ENCODE data around the gene SPTBN4.

The SPTBN4 gene

GRCh38 chr19:40529093-40529954, 62.5 kb downstream of the SPTBN4 start:
- Histone ChIP-seq H3K27me3 (ENCODE audit: insufficient read depth, poor library complexity, severe bottlenecking) (peaks cover 10% of the 10 kb centered on the region), H3K4me3 (replicated peaks; ENCODE audit: insufficient read depth, low read length) (peak overlapping the region; percentile 54), H3K27ac (replicated peaks) (no peak overlapping the region)
- DNase-seq (ENCODE audit: low read depth in 1 of 2, low spot score in 1 of 2), result peak; percentile 68 to 73
- peak; percentile 64 for TF ChIP-seq SPI1 (IDR thresholded peaks at IDR 0.05; ENCODE audit: borderline replicate concordance, low read depth)
- TF ChIP-seq CTCF (IDR thresholded peaks at IDR 0.05; ENCODE audit: insufficient read depth, low read length), result peak; percentile 90
- TF ChIP-seq POLR2AphosphoS5 (IDR thresholded peaks at IDR 0.05; ENCODE audit: low read depth), result no peak

GRCh38 chr19:40530091-40530901, 63.5 kb downstream of the SPTBN4 start:
- TF ChIP-seq POLR2AphosphoS5 (IDR thresholded peaks at IDR 0.05; ENCODE audit: low read depth) (no peak), REST (IDR thresholded peaks at IDR 0.05; ENCODE audit: insufficient replicate concordance, low read depth) (peak; percentile 91), CTCF (IDR thresholded peaks at IDR 0.05; ENCODE audit: insufficient read depth, low read length) (no peak)
- DNase-seq (ENCODE audit: low read depth in 1 of 2, low spot score in 1 of 2), result no peak
- Histone ChIP-seq H3K27ac (replicated peaks) (no peak overlapping the region), H3K4me3 (replicated peaks; ENCODE audit: insufficient read depth, low read length) (no peak overlapping the region), H3K27me3 (ENCODE audit: insufficient read depth, poor library complexity, severe bottlenecking) (peaks cover 10% of the 10 kb centered on the region)

- no peak for DNase-seq (ENCODE audit: low read depth in 1 of 2, low spot score in 1 of 2)
- Histone ChIP-seq H3K4me3 (replicated peaks; ENCODE audit: insufficient read depth, low read length) (no peak overlapping the region), H3K27ac (replicated peaks) (no peak overlapping the region), H3K27me3 (ENCODE audit: insufficient read depth, poor library complexity, severe bottlenecking) (peaks cover 10% of the 10 kb centered on the region)
- TF ChIP-seq REST (IDR thresholded peaks at IDR 0.05; ENCODE audit: insufficient replicate concordance, low read depth), result no peak
- TF ChIP-seq CTCF (IDR thresholded peaks at IDR 0.05; ENCODE audit: insufficient read depth, low read length), result no peak
- TF ChIP-seq POLR2AphosphoS5 (IDR thresholded peaks at IDR 0.05; ENCODE audit: low read depth), result no peak
- TF ChIP-seq SPI1 (IDR thresholded peaks at IDR 0.05; ENCODE audit: borderline replicate concordance, low read depth), result no peak
- no peak for TF ChIP-seq GABPA (IDR thresholded peaks at IDR 0.05; ENCODE audit: low read depth)
Observed at GRCh38 chr19:40533508-40533907, 66.7 kb downstream of the SPTBN4 start.
